ENCODE measurements around the gene NCS1.
"Not testable (repeated sequence)": the region's sequence is repeated elsewhere in the genome, so short reads cannot be mapped to it uniquely, and the experiment has no call there.

NCS1 gene

GRCh38 chr9:130266236-130267098, 94.3 kb downstream of the NCS1 start:
- no peak for DNase-seq

GRCh38 chr9:130267930-130268329, 95.7 kb downstream of the NCS1 start:
- DNase-seq: no peak

DNA sequence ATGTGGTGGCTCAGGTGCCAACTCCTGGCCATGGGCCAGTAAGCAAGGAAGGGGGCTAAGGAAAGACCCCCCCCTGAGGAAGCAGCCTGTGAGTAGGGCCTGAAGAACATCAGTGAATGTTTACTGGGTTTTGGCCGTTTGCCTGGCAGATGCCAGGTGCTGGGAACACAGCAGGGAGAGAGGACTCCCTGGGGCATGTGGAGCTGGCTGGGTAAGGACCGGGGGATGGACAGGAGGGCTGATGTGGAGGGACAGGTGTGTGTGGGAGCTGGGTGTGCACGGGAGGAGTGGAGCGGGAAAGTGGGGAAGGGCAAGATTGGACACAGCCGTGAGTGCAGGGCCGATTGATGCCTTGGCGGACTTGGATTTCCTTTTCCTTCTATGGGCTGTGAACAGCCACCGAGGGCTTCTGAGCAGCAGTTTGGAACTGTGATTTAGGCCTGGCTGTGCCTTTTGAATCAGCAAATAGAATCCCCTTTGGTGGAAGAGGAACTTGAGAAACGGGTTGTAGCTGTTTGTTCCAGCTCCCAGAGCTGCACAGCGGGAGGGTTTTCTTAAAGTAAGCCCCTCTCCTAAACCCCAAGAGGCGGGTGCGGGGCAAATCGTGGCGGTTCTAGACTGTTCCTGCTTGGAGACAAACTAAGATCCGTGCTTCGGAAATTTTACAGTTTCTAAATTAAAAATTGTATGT, 96.5 kb downstream of the NCS1 start:
- DNase-seq: peak; percentile 27

GRCh38 chr9:130271473-130271872, 99.3 kb downstream of the NCS1 start:
- DNase-seq: no peak

- DNase-seq: no peak
Measured at GRCh38 chr9:130275156-130275555, 103.0 kb downstream of the NCS1 start.

- DNase-seq: no peak
Measured at GRCh38 chr9:130276121-130276520, 103.9 kb downstream of the NCS1 start.

GRCh38 chr9:130276955-130277354, 104.8 kb downstream of the NCS1 start:
- no peak for DNase-seq

DNA sequence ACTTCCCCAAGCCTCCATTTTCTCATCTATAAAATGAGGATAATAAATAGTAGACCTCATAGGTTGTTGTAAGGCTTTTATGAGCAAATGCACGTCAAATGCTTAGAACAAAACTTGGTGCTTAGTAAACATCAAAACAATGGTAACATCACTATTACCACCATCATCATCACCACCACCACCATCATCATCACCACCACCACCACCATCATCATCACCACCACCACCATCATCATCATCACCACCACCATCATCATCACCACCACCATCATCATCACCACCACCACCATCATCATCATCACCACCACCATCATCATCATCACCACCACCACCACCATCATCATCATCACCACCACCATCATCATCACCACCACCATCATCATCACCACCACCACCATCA, 105.3 kb downstream of the NCS1 start:
- not testable (repeated sequence) for DNase-seq

DNA sequence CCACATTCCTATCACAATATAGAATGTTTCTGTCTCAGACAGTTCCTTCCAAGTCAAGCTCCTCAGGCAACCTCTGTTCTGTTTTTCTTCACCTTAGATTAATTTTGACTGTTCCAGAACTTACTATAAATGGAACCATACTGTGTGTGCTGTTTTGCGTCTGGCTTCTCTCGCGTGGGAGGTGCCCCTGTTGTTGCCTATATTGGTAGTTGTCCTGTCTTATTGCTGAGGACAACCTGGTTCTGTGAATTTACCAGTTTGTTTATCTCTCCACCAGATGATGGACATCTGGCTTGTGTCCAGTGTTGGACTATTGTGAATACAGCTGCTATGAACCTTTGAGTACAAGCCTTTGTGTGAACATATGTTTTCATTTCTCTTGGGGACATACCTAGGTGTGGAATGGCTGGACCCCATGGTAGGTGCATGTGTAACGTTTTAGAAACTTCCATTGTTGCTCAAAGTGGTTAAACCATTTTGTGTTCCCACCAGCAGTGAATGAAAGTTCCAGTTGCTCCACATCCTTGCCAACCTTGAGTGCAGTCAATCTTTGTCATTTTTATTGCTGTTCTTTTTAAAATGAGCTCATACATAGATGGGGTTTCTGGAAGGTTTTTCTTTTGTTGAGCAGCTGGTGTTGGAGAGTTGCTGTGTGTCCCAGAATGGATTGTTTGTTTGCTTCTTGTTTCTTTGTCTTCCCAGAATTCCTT, 111.5 kb downstream of the NCS1 start:
- DNase-seq: no peak

DNA sequence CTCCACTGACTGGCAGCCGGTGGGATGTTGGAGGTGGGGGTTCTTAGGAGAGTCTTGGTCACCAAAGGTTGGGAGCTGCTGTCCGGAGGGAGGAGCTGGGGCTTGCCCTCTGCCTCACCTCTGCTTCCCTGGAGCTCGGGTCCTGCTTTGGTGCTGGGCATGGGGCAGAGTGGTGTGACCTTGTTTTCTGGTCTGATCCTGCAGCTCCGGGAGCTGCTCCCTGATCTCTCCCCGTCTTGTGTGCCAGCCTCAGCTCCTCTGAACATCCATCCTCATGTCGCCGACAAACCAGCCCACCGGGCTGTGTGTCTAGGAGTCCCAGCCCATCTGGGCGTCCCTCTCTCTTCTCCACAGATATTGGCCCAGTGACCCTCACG, 112.0 kb downstream of the NCS1 start:
- DNase-seq: no peak

DNA sequence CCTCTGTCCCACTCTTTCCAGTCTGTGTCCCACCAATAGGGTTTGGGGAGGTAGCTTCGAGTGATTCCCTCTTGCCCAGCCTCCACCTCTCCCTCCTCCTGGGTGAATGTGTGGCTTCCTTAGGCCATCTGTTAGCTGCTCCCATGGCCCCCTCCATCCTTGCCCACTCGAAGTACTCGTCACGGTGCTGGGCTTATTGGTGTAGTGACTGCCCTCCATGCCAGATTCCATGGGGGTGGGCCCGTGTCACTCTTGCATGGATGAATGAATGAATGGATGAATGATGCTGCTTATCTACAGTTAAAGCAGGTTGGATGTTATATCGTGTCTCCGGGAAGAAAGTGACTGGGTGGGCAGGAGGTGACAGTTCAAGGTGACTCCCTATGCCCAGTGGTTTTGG, 112.5 kb downstream of the NCS1 start:
- DNase-seq: no peak

DNA sequence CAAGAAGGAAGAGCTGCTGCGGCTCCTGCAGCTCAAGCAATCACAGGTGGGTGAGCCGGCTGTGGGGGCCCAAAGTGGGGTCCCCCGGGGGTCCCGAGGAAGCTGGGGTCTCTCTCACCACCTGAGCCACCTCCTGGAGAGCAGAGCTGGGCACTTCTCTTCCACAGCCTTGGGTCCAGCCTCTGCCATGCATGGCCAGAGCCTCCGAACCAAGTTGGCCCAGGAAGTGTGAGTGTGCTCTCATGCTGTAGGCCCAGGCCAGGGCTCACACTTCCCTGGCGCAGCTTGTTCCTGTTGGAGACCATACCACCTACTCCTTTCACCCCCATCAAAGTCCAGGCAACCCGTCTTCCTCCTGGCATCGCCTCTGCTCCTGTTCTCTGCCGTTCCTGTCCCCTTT, 113.1 kb downstream of the NCS1 start:
- no peak for DNase-seq

DNA sequence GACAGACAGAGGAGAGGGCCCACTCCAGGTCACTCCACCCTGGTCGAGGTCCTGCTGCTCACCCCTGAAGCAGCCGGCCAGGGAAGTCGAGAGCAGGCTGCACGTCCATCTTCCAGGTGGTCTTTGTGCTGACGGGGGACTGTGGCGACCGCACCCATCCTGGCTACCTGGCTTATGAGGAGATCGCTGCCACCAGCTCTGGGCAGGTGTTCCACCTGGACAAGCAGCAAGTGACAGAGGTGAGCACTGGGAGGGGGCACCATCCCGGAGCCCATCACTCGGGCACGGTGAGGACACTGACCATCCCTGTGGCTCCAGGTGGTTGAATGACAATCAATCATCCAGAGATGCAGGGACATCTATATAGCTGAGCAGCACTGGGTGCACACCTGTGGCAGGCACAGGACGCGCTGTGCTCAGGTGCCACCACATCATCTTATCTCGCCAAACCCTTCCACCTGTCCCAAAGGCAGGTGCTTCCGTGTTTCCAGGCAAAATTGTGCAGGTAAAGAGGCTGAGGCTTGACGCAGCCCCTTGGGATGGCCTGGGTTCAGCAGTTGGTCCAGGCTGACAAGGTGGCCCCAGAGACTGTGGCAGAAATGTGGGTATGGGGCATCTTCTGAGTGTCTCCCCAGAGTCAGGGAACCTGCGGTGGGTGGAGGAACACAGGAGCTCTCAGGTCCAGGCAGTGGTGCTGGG, 114.0 kb downstream of the NCS1 start:
- no peak for DNase-seq
